Measurements from ENCODE around the gene SMIM14. TPM values are rescaled to one million over a fixed set of nuclear protein-coding genes. Genes with fewer than 3 reads are reported as not detected.

SMIM14 gene
- total and polyA plus RNA-seq, 9 of the 15 experiments (the other 6 are each of a cell fraction or from before 2014, with no cell fraction given), result 0.98 to 3.7 (median 2.2) TPM

- no peak overlapping the region for H3K4me2 ChIP-seq (ENCODE audit: insufficient read depth, low read length)
- no peaks in the 10 kb centered on the region for H3K27me3 ChIP-seq (ENCODE audit: control insufficient read depth in 2 of 2, insufficient read depth in 2 of 2, low read length in 2 of 2)
- no peak for DNase-seq (ENCODE audit: extremely low read depth in 1 of 4, low spot score in 3 of 4)
- no peaks in the 10 kb centered on the region for H3K4me1 ChIP-seq (replicated peaks in 1 of 2; ENCODE audit: control insufficient read depth in 2 of 2, insufficient read depth in 2 of 2, low read length in 2 of 2)
- H4K20me1 ChIP-seq (replicated peaks; ENCODE audit: control insufficient read depth, insufficient read depth, low read length), result no peaks in the 10 kb centered on the region
- H2AFZ ChIP-seq (ENCODE audit: low read depth, low read length), result no peak overlapping the region
- no peak for FAIRE-seq
- no peaks in the 10 kb centered on the region for H3K9me3 ChIP-seq (replicated peaks; ENCODE audit: control insufficient read depth, insufficient read depth, low read depth, low read length)
- H3K9me1 ChIP-seq (ENCODE audit: control insufficient read depth, insufficient read depth, low read length), result no peaks in the 10 kb centered on the region
- BruUV-seq (replicated peaks), result no TSS peak
- no peak for ATAC-seq
- no peak overlapping the region for H3K27ac ChIP-seq (ENCODE audit: extremely low read depth, low read depth, low read length)
- TF ChIP-seq MCM3 (IDR thresholded peaks at IDR 0.05), result no peak
- TF ChIP-seq FOSL1 (tag; conservative IDR thresholded peaks at IDR 0.05), result no peak
- no peak for TF ChIP-seq EP400 (IDR thresholded peaks at IDR 0.05)
- TF ChIP-seq KDM2B (CRISPR knock-in tag; IDR thresholded peaks at IDR 0.05), result no peak
- TF ChIP-seq CHD2 (IDR thresholded peaks at IDR 0.05; ENCODE audit: low read depth, low read length), result no peak
- no peak for TF ChIP-seq HNRNPL (IDR thresholded peaks at IDR 0.05; ENCODE audit: low read depth, low read length)
- no peak for TF ChIP-seq NUFIP1 (IDR thresholded peaks at IDR 0.05; ENCODE audit: partially characterized antibody)
- TF ChIP-seq DEAF1 (CRISPR knock-in tag; IDR thresholded peaks at IDR 0.05), result no peak
- TF ChIP-seq POLR2AphosphoS2 (IDR thresholded peaks at IDR 0.05; ENCODE audit: low read length), result no peak
- intact Hi-C loops (cut with micrococcal nuclease), result no loop called here
- no peaks in the 10 kb centered on the region for H3K79me2 ChIP-seq (ENCODE audit: control insufficient read depth, insufficient read depth, low read length)
- 33% methylated on average over 5 of the region's 5 CpGs for WGBS (ENCODE audit: insufficient coverage, low coverage, missing lambda C conversion rate)
- H3K4me3 ChIP-seq, result no peak overlapping the region
- H3K9ac ChIP-seq (ENCODE audit: insufficient read depth in 1 of 2, low read depth in 2 of 2, low read length in 2 of 2), result no peak overlapping the region
- ChIA-PET POLR2A (no interaction called here), CTCF (ENCODE audit: low intra/inter-chr PET ratio) (no interaction called here)
- H3K36me3 ChIP-seq (ENCODE audit: control insufficient read depth, insufficient read depth, low read length), result no peaks in the 10 kb centered on the region
- in situ Hi-C loops (cut with MboI), result no loop called here
These were observed 63.7 kb downstream of the SMIM14 start for GRCh38 chr4:39574946-39575345.

Measured in K562 (cell line).